Ammon's horn (tissue), 1 donor: ENCODE results near the gene MAP3K4.
A peak's percentile ranks its signal among the peaks of the same experiment; 100 is the strongest.

Source experiments
- DNase-seq: peaks from one replicate; pipeline ENCODE4 v3.0.0-alpha.2; 2016; ENCODE audit warnings: low spot score

The MAP3K4 gene, protein sequence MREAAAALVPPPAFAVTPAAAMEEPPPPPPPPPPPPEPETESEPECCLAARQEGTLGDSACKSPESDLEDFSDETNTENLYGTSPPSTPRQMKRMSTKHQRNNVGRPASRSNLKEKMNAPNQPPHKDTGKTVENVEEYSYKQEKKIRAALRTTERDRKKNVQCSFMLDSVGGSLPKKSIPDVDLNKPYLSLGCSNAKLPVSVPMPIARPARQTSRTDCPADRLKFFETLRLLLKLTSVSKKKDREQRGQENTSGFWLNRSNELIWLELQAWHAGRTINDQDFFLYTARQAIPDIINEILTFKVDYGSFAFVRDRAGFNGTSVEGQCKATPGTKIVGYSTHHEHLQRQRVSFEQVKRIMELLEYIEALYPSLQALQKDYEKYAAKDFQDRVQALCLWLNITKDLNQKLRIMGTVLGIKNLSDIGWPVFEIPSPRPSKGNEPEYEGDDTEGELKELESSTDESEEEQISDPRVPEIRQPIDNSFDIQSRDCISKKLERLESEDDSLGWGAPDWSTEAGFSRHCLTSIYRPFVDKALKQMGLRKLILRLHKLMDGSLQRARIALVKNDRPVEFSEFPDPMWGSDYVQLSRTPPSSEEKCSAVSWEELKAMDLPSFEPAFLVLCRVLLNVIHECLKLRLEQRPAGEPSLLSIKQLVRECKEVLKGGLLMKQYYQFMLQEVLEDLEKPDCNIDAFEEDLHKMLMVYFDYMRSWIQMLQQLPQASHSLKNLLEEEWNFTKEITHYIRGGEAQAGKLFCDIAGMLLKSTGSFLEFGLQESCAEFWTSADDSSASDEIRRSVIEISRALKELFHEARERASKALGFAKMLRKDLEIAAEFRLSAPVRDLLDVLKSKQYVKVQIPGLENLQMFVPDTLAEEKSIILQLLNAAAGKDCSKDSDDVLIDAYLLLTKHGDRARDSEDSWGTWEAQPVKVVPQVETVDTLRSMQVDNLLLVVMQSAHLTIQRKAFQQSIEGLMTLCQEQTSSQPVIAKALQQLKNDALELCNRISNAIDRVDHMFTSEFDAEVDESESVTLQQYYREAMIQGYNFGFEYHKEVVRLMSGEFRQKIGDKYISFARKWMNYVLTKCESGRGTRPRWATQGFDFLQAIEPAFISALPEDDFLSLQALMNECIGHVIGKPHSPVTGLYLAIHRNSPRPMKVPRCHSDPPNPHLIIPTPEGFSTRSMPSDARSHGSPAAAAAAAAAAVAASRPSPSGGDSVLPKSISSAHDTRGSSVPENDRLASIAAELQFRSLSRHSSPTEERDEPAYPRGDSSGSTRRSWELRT (N-terminal part only)

DNA sequence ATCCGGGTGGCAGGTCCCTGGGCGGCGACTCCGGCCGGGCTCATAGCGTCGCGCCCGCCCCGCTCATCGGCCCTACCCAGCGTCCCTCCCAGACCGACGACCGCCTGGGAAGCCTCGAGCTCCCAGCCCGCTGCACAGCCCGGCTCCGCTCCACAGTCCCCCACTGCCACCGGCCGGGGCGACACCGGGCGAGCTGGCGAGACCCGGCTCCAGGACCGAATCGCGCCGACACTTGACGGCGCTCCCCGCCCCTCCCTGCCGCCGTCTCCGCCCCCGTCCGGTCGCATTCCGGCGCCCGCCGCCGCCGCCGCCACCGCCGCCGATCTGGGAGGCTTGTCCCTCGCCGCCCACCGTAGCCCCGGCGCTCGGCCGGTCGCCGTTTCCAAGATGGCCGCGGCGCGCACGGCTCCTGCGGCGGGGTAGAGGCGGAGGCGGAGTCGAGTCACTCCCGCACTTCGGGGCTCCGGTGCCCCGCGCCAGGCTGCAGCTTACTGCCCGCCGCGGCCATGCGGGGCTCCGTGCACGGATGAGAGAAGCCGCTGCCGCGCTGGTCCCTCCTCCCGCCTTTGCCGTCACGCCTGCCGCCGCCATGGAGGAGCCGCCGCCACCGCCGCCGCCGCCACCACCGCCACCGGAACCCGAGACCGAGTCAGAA is at the start of gene MAP3K4:
Gene MAP3K4 (plus strand): TSS at position 364 of the 655 bp plus-strand sequence. CDS start 163 bp downstream, at position 527.
- peak; percentile 76 for DNase-seq

DNA sequence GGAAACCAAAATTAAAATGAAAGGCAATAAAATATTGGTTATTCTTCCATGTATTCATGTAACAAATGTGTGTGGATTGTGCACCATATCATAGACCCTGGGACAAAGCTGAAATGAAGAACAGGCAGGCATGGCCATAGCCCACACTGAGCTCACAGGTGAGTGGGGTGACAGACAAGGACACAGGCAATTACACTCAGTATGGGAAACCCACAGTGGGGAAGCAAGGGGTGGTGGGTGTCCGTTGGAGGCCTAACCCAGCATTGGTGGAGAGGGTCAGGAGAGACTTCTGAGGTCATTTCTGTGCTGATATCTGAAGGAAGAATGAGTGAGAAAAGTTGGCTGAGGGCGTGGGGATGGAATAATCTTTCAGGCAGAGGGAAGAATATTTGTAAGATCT is 47.6 kb upstream of the MAP3K4 start:
- no peak for DNase-seq

DNA sequence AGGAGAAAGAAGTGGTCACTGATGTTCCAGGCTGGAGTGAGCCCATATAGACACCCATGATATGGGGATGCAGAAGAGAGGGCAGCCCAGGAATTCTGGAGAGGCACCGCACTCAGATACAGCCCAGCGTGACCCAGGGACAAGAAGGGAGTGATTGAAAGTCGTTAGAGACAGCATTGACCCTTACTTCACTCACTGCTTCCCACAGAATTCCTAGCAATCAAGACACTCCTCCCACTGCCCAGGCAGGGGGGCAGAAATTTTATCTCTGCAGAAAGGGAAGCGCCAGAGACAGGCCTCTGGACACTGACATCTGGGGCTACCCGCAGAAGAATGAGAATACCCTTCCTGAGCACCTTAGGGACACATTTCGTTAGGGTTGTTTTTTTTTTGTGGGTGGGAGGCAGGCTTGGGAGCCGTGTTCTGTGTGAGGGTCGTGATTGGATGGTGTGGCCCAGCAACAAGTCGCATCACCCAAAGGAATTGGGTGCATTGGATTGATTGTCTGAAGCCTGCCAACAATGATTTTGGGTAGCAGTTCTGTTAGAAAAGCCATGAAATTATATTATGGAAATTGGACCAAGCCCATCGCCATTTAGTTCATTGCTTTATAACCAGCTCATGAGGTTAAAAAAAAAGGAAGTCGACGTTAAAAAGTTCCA is 45.9 kb upstream of the MAP3K4 start:
- no peak for DNase-seq

DNA sequence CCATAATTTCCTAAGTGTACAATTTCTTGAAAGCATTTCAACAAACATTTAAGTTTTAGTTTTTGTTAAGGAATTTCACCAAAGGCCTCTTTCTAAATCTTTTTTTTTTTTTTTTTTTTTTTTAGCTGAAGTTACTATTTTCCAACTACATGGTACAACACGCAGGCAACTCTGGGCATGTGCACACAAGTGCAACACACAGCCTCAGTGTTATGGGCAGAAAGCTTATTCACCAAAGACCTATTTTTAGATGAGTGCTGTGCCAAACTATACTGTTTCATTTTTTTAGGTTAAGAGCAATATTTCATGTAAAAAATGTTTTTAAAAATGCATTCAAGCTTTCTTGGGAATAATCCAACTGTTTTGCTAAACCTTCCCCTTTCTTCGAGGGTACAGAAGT is 42.0 kb upstream of the MAP3K4 start:
- no peak for DNase-seq

DNA sequence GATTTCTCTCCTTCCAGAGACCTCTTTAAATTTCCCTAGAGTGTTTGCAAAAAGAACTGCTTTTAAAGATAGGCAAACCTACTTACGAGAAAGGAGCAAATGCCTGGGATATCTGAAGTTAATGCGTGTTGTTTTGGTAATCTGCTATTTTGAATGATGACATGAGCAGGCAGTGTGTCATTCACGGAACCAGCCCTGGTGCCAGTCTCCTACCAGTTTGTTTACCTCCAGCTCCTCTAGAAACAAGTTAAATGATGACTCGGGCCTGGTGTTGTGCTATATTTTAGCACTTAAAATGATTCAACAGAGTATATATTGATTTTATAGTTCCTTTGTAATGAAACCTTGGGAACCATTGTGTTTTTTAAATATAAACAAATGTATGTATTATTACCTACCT is 41.1 kb upstream of the MAP3K4 start:
- DNase-seq, result no peak

DNA sequence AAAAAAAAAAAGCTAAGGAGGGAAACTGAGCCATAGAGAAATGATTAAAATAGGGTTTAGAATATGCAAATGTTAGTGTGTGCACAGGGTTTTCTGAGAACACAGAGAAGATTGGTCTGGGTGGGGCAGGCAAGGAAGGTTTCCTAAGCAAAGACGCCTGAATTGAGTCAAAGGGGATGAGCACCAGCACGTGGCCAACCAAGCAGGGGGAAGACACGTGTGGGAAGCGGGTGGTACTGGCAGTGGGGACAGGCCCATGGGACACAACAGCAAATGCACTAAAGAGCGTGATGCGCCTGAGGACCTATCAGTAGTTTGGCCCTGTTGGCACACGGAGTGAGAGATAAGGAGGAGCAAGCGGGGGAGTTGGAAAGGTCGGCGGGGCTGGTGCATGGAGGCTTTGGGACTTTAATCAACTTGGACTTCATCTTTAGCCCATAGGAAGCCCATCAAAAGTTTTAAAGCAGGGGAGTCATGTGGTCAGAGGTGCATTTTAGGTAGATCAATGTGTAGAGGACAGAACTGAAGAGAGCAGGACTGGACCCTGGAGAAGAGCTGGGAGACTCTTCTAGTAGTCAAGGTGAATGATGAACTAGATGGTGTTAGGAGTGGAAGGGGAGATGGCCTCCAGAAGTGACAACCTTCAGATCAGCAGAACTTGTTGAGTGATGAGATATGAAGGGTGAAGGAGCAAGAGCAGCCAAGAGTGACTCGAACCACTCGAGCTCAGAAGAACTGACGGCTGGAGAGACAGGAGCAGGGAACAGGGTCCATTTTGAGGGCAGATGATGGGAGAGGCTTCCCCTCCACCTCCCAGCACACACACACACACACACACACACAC is 40.2 kb upstream of the MAP3K4 start:
- no peak for DNase-seq

DNA sequence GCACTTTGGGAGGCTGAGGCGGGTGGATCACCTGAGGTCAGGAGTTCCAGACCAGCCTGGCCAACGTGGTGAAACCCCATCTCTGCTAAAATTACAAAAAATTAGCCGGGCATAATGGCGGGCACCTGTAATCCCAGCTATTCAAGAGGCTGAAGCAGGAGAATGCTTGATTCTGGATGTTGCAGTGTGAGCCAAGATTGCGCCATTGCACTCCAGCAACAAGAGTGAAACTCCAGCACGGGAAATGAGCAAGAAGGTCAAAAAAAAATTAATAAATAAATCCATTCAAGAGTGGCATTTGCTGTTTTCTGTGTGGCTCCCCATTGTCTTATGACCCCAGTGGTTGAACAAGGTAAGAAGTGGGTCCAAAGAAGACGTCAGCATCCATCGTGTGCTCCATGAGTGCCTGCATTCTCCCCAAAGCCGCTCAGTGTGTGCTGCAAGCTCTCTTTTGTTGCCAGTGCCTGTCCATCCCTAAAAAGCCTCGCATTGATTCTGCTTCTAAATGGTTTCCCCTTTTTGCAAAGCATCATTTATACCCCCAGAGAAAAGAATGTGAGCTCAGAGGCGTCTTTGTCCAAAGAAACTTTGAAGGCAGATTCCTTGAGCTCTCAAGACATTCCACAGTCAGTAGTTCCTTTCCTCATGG is 38.8 kb upstream of the MAP3K4 start:
- no peak for DNase-seq

DNA sequence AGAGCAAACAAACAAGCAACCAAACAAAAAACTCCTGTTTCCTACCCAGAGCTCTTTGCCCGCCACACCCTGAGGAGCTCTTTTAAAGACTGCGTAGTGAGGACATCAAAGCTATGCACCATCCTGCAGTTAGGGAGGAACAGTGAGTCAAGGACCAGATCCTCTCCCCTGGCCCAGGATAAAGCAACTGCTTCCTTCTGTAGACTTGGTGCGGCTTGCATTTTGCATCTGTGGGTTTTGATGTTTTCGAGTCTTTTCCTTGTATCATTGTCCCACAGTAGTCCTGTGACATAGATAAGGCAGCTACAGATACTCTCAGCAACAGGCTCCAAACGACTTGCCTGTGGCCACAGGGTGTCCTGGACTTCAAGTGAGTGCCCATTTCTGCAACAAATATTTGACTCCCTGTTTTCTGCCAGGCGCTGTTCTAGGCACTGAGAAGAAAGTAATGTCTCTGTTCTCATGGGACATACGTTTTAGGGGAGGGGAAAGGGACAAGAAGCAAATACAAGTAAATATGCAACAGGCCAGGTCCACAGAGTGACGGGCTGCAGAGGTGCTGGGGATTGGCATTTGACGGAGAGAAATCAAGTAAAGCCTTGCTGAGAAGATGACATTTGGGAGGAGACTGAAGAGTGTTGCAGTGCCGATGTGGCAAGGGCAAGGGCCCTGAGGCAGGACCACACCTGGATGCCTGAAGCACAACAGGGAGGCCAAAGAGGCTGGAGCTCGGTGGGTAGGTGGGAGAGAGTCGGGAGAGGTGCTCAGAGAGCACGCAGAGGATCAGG is 35.9 kb upstream of the MAP3K4 start:
- no peak for DNase-seq

DNA sequence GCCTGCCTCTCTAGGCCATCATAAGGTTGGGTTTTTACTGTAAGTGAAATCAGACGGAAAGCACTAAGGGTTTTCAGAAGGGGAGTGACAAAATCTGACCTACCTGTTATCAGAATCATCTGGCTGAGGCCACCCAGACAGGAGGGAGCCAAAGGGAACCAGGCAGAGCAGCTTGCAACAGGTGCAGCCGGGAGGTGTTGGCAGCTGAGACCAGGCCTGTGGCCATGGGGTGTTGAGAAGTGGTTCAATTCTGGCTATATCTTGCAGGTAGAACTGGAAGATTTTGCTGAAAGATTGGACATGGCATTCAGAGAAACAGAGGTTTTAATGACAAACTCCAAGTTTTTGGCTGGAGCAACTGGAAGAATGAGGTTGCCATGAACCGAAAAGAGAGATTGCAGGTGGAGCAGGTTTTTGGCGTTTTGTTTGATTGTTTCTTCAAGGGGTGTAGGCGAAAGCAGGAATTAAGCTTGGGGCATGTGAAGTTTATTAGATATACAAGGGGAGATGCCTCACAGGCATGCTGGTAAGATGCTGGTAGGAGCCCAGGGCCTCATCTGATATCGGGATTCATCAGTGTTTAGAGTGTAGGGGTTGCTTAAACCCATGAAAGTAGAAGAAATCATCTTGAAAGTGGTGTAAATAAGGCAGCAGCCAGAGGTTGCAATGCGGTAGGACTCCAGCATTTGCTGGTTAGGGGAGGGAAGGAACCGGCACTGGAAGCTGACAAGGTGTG is 35.1 kb upstream of the MAP3K4 start:
- DNase-seq, result no peak

DNA sequence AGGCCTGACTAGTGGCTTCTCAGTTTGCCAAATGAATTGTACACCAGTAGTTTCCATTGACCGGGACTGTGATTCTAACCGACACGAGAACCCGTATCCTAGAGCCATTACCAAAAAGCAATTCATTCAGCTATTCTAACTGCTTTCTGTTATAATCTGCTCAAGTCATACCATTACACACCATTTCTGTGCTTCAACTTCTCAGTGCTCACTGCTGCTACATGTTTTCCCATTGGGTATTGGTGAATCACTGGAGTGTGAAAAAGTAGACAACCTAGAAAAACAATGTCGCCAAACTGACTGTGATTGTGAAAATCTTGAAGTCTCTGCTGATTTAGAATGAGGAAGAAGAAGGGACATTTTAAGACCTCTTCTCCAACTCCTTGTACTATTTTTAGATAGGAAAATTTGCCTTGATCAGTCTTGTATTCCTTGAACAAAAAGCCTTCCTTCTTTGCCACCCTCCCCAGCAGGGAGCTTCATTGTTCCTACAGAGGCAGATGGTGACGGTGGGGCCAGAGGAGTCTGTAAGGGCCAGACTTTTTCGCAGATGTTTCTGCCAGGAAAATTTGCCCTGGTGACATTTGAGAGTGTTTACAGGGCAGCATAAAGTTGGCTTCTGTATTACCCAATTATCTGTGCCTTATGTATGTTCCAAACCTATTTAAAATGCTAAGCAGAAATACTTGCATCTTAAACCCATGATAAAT is 31.7 kb upstream of the MAP3K4 start:
- no peak for DNase-seq

DNA sequence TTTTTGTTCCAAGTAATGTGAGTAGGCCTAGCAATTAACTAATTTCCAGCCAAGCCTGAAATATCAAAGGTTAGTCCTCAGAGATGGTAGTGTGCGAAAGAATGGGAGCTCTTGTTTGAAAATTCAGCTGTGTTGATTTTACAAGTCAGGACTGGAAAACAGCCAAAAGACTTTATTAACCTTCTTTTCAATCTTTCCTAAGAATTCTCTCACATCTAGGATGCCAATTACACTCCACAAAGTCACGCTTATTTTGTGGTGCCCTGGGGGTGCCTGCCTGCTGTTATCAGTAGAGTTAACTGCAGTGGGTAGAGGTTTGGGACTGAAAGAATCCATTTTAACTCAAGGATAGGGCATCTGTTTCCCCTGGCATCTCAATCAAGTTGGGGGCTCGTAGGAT is 30.7 kb upstream of the MAP3K4 start:
- no peak for DNase-seq

DNA sequence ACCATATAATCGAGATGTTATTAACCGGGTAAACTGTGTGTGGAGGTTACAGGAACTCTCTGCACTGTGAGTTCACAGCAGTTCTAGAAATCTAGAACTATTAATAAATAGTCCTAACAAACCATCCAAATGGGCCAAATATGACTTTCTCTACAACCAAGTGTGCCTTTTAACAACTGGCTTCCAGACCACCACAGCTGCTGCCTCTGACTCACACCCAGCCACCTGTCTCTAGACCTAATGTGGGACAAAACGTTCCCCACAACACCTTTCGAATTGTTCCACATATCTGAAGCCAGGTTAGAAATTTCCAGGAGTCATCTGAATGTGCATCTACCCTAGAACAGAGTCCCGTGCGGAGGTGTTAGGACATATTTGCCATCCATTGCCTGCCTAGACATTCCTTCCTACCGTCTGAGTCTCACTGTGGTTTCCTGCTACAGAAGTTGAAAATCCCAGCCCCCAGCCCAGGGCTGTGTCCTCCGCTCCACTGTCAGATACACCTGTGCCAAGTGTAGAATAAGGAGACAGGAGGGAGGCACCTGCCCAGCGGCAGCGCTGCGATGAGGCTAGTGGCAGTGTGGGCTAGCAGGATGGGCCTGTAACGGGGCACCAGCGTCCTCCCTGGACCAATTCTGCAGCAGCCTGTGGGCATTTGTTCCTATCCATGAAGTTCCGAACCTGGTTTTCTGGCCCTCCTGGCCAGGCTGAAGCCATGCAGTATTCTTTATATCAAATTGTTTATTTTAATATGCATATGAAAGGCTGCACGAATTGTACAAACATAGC is 28.5 kb upstream of the MAP3K4 start:
- DNase-seq, result no peak

DNA sequence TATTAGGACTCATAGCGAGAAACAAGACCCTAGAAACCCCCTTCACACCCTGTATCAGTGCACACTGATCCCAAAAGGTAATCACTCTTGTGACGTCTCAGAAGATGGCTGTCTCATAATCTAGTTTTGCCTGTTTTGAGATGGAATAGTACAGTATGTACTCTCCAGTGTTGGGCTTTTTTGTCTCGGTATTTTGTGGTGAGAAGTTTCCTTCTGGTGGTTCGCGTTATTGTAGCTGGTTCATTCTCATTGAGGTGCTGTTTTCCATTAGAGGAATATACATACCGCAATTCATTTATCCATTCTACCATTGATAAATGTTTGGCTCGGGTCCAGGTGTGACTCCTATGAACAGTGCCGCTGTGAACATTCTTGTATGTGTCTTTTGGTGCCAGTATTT is 27.9 kb upstream of the MAP3K4 start:
- no peak for DNase-seq

DNA sequence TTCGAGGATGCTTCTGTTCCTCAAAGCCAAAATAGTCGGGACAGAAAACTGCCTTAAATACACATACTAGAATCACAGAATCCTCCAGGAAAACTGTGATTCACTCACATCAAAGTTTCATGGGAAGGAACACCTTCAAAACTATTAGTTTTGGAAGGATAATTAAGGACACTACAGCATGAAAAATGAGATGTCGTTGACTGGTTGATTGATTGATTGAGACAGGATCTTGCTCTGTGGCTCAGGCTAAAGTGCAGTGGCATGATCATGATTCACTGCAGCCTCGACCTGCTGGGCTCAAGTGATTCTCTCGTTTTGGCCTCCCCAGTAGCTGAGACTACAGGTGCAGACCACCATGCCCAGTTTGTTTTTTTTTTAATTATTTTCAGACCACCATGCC is 25.7 kb upstream of the MAP3K4 start:
- DNase-seq, result no peak

DNA sequence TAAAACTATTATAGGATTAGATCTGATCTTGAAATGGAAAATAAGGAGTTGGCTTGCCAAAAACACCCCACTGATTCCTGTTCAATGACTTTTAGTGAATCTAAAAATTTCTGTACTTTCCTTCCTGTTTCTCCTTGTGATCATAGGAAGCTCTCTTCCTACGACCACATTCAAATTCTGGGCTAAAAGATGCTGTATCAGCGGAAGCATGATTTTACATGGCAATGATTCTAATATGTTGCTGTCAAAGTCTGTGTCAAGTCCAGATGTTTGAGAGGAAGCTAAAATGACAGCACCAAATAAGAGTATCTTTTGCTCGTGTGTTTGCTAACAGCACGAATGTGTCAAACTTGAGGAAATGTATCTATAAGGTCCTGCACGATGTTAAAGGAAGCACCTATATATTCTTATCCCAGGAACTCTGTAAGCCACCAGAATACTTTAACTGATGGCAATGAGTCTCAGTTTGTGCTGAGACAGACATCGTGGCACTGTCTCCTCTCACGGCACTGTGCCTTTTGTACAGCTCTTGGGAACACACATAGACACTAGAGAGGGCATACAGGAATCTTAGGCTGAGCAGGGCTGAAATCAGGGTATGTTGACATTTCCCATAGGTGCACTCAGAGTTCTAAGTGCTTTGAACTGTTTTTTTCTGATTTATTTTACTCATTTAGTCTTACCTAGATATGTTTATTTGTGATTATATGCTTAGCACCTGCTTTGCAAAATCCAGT is 24.9 kb upstream of the MAP3K4 start:
- DNase-seq, result no peak

DNA sequence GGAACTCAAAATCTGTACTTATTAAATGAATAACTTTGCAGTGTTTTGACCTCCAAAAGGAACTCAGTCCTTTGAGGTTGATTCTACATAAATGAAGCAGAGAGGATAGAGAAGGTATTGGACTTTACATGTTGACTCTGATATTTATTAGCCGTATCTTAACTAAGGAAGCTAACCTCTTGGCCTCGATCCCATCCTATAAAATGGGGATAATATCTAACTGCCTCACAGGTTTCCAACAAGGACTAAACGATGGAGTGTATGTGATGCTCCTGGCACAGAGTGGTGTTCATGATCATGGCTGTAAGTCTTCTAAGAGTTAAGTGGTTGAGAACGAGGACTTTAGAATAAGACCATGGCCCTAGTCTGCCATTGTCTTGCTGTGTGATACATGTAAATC is 24.2 kb upstream of the MAP3K4 start:
- DNase-seq, result no peak
